Ovary (tissue), 3 donors: ENCODE results near the gene PFKFB2.

Source experiments
- POLR2A ChIP-seq: fragments of 450-650 bp; IDR thresholded peaks from one replicate; pipeline ENCODE4 v1.6.1; 2017; ENCODE audit warnings: antibody characterized with exemption, mild to moderate bottlenecking, moderate library complexity
- TF ChIP-seq, protein P1 (sequence below), 3 donors: fragments of 450-650 bp in 2 of 3; fragments of 200-600 bp in 1 of 3; IDR thresholded peaks; one replicate each; pipeline versions ENCODE4 v1.5.1 to v1.8.0; 2016 to 2022; ENCODE audit warnings: antibody characterized with exemption in 3 of 3, mild to moderate bottlenecking in 1 of 3
- donor health status: DM: no; HTN: no; CAD: no.

DNA sequence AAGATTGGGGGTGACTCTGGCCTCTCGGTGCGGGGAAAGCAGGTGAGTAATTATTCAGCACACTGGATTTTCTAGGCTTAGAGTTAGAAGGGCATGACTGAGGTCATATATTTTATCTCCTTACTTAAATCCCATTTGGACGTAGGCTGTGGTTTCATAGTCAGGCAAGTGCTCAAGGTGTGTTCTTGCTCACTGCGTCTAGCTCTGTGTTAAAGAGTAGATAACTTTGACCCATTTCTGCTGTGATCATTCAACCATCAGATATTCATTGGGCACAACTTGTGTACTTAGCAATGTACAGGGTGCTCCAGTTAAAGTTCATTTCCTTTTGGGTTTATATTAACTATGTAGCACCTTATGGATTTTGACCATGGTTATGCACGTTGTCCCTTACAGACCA lies 14.6 kb downstream of the PFKFB2 start:
- TF ChIP-seq, protein P1, sequence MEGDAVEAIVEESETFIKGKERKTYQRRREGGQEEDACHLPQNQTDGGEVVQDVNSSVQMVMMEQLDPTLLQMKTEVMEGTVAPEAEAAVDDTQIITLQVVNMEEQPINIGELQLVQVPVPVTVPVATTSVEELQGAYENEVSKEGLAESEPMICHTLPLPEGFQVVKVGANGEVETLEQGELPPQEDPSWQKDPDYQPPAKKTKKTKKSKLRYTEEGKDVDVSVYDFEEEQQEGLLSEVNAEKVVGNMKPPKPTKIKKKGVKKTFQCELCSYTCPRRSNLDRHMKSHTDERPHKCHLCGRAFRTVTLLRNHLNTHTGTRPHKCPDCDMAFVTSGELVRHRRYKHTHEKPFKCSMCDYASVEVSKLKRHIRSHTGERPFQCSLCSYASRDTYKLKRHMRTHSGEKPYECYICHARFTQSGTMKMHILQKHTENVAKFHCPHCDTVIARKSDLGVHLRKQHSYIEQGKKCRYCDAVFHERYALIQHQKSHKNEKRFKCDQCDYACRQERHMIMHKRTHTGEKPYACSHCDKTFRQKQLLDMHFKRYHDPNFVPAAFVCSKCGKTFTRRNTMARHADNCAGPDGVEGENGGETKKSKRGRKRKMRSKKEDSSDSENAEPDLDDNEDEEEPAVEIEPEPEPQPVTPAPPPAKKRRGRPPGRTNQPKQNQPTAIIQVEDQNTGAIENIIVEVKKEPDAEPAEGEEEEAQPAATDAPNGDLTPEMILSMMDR (IDR thresholded peaks at IDR 0.05), result no peak
- no peak for TF ChIP-seq POLR2A
